Measurements from ENCODE around the gene ZNF280D.

Gene ZNF280D

DNA sequence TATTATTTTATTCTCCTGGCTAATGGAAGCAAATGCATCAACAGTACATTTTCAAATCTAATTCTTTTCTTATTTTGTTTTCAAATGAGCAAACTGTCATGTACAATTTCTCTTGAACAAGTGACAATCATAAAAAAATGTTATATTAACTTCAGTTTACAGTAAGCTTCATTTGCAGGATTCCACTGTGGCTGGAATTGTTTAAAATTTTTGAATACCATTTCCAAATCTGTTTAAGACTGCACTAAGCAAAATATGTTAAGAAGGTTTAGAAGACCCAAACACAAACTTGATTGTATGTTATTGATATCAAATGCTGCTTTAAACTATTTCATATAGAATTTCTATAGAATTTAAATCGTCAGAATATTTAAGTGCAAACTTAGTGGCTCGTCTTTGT lies 92.8 kb downstream of the ZNF280D start:
- no peak overlapping the region for H3K4me3 ChIP-seq (ENCODE audit: low read depth, low read length)
- TF ChIP-seq, protein P1, sequence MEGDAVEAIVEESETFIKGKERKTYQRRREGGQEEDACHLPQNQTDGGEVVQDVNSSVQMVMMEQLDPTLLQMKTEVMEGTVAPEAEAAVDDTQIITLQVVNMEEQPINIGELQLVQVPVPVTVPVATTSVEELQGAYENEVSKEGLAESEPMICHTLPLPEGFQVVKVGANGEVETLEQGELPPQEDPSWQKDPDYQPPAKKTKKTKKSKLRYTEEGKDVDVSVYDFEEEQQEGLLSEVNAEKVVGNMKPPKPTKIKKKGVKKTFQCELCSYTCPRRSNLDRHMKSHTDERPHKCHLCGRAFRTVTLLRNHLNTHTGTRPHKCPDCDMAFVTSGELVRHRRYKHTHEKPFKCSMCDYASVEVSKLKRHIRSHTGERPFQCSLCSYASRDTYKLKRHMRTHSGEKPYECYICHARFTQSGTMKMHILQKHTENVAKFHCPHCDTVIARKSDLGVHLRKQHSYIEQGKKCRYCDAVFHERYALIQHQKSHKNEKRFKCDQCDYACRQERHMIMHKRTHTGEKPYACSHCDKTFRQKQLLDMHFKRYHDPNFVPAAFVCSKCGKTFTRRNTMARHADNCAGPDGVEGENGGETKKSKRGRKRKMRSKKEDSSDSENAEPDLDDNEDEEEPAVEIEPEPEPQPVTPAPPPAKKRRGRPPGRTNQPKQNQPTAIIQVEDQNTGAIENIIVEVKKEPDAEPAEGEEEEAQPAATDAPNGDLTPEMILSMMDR (IDR thresholded peaks at IDR 0.05; ENCODE audit: borderline replicate concordance, insufficient read depth, low read depth, low read length): no peak

DNA sequence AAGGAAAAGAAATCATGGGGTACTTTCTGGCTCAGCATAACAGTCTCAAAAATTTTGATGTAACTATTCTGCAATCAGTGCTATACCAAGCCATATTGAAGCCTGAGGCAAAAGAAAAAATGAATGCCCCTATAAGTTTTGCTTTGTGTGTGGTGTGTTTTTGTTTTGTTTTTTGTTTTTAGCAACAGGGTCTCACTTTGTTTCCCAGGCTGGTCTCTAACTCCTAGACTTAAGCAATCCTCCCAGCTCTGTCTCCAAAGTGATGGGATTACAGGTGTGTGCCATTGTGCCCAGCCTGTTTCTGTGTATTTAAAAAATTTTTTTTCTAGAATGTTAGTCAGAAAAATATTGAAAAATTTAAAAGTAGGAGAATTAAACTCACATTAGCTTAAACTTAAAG lies 93.2 kb downstream of the ZNF280D start:
- TF ChIP-seq, protein P1 (IDR thresholded peaks at IDR 0.05; ENCODE audit: borderline replicate concordance, insufficient read depth, low read depth, low read length): no peak

DNA sequence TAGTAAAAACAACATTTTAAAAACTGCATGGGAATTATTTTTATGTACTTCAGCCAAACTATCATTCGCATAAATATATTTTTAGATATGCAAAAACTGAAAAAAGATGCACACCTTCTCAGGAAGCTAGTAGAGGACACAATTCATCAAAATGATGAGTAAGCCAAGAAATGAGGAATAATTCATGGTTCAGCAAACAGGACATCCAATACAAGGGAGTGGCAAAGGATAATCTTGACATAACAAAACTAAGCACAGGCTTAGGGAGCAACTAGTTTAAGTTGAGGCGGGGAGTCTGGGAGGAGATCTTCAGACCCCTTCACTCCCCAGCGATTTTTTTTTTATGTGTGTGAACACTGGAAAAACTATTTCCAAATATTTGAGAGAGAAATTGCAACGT lies 93.7 kb downstream of the ZNF280D start:
- no peak overlapping the region for H3K4me3 ChIP-seq (ENCODE audit: low read depth, low read length)
- TF ChIP-seq, protein P1 (IDR thresholded peaks at IDR 0.05; ENCODE audit: borderline replicate concordance, insufficient read depth, low read depth, low read length): no peak

More for the DNA sequence above, 93.2 kb downstream of the ZNF280D start:
- no peak overlapping the region for H3K4me3 ChIP-seq (ENCODE audit: low read depth, low read length)

DNA sequence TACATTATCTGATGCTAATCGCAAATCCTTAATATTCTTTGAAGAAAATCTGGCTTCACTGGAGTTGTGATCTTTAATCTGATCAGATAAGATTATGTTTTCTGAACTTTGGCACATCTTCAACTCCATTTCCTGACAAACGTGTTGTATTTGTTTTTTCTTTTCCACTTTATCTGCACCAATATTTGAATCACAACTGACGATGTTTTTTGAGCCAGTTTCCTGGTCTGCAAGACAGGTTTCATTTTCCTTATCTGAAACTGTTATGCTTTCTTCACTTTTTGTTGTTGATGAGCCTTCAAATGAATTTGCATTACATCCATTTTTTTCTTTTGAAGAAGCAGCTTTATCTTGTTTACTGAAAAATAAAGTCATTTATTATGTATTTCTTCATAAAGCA lies 101.5 kb downstream of the ZNF280D start:
- TF ChIP-seq, protein P1 (IDR thresholded peaks at IDR 0.05; ENCODE audit: borderline replicate concordance, insufficient read depth, low read depth, low read length): no peak
- H3K4me3 ChIP-seq (ENCODE audit: low read depth, low read length): no peak overlapping the region

DNA sequence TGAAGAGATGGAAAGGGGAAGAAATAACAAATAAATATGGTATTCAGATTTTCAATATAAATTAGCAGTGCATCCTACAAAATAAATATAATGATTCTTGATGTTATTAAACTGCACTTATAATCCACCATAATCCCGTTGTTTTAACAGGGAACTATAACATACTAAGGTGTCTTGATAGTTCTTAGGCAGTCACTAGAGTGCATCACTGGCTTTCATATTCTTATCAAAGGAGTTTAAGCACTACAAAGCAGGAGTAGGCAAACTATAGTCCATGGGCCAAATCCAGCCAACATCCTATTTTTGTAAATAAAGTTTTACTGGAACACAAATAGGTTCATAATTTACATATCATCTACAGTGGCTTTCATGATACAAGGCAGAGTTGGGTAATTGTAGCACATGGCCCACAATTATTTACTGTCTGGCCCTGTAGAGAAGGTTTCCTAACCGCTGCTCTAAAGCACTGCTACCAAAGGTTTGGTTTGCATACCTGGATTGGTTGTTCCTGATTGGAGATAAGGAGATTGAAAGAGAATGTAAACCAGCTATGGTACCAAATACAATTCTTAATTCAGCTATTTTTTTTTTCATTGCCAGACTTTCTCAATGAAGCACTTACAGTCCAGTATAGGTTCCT lies 104.3 kb downstream of the ZNF280D start:
- no peak overlapping the region for H3K4me3 ChIP-seq (ENCODE audit: low read depth, low read length)
- TF ChIP-seq, protein P1 (IDR thresholded peaks at IDR 0.05; ENCODE audit: borderline replicate concordance, insufficient read depth, low read depth, low read length): no peak

DNA sequence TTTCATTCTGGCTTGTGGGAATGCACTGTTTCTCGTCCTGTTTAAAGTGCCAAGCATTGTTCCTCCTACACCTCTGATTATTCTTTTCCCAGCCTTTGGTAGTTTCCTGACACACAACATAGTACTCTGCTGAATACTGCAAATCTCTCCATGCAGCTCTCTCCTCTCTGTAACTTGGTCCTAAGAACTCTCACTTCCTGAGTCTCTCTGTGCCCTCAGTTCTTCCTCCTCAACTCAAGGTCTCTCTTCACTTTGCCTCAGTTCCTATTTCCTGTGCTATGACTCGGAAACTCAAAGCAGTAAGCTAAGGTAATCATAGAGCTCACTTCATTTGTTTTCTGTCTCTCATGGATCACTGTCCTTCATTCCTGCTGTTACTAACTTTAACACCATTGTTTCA lies 113.4 kb downstream of the ZNF280D start:
- H3K4me3 ChIP-seq (ENCODE audit: low read depth, low read length): no peak overlapping the region
- TF ChIP-seq, protein P1 (IDR thresholded peaks at IDR 0.05; ENCODE audit: borderline replicate concordance, insufficient read depth, low read depth, low read length): no peak

DNA sequence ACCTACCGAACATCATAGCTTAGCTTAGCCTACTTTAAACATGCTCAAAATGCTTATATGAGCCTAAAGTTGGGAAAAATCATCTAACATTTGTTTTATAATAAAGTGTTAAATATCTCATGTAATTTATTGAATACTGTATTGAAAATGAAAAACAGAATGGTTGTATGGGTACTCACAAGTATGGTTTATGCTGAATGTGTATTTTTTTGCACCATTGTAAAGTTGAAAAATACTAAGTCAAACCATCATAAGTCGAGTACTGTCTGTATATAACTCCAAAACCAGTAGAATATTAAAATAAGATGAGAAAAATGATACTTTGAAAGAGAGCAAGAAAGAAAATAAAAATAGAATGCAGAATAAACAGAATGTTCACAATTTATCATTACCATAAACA lies 115.7 kb downstream of the ZNF280D start:
- H3K4me3 ChIP-seq (ENCODE audit: low read depth, low read length): no peak overlapping the region
- TF ChIP-seq, protein P1 (IDR thresholded peaks at IDR 0.05; ENCODE audit: borderline replicate concordance, insufficient read depth, low read depth, low read length): no peak
